GM12875 (cell line): ENCODE data around the gene REEP3.

Experiments used
- H3K4me3 ChIP-seq: one replicate; pipeline ENCODE4 v1.5.1; 2011; ENCODE audit warnings: low read depth, low read length, control low read depth
- TF ChIP-seq, protein P1 (sequence below): IDR thresholded peaks from 2 replicates; pipeline ENCODE4 v1.5.1; 2011; ENCODE audit warnings: low read depth, mild to moderate bottlenecking, control low read depth, inconsistent platforms, low read length, moderate library complexity, borderline replicate concordance; ENCODE audit not compliant: insufficient read depth

The REEP3 gene

DNA sequence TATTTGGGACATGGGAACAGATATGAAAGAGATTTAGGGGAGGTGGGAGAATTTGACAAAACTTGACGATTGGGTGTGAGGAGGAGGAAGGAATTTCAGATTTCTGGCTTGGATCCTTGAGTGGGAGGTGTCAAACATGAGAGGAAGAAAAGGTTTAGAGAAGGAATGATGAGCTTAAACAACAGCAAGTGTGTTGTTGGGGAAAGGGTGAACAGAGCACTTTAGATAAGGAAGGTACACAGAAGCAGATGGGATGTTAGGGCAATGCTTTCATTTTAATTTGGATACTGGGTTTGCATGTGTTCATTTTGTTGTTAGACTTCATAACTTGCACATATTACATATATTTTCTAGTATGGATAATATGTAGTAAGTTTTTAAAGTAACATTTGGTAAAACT lies 23.2 kb downstream of the REEP3 start:
- TF ChIP-seq, protein P1, sequence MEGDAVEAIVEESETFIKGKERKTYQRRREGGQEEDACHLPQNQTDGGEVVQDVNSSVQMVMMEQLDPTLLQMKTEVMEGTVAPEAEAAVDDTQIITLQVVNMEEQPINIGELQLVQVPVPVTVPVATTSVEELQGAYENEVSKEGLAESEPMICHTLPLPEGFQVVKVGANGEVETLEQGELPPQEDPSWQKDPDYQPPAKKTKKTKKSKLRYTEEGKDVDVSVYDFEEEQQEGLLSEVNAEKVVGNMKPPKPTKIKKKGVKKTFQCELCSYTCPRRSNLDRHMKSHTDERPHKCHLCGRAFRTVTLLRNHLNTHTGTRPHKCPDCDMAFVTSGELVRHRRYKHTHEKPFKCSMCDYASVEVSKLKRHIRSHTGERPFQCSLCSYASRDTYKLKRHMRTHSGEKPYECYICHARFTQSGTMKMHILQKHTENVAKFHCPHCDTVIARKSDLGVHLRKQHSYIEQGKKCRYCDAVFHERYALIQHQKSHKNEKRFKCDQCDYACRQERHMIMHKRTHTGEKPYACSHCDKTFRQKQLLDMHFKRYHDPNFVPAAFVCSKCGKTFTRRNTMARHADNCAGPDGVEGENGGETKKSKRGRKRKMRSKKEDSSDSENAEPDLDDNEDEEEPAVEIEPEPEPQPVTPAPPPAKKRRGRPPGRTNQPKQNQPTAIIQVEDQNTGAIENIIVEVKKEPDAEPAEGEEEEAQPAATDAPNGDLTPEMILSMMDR = no peak
- H3K4me3 ChIP-seq = no peak overlapping the region

DNA sequence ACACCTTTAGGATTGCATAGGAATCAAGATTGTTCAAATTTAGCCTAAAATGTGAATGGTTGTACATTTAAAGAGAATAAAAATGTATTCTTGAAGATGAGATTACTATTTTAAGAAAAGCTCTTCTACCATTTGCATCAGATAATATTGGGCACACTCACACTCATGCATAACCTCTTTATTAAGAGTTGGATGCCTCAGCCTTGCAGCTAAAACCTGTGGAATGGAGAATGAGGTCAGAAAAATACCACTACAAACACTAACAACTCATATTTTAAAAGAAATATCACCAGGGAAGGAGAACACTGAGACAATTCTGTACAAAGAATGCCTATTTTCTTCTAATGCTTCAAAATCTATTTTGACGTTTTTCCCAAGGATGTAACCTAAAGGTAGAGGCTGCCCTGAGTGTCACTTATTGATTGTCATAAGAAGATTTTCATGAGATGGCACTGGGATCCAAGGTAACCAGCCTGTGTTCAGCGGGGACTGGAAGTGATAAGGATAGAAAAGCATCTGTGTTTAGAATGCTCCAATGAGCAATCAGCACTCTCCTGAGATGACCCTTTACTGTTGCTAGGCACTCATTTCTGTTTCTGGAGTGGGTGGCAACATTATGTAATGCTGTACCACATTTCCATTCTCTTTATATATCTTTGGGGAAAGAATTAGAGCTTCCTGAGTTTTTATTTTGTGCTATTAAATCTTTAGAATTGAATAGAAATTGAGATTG lies 26.6 kb downstream of the REEP3 start:
- TF ChIP-seq, protein P1 = no peak

DNA sequence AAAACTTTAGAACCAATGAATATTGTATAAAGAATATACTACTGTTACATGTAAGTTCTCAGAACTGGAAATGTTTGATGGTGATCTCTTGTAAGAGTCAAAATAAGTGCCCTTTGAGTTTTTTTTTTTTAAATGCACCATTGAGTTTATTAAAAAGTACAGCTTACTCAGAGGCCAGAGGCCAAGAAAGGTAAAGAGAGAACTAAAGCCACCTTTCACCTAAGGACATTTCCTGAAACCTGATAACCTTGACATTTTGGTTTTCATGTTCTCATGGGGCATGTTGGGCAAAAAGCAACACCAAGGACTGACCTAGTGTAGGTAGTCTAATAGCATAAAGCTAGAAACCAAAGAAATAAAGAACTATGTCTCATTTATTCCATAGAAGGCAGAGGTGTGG lies 27.7 kb downstream of the REEP3 start:
- TF ChIP-seq, protein P1 = no peak
- H3K4me3 ChIP-seq = no peak overlapping the region

More for the DNA sequence above, 26.6 kb downstream of the REEP3 start:
- no peak overlapping the region for H3K4me3 ChIP-seq

DNA sequence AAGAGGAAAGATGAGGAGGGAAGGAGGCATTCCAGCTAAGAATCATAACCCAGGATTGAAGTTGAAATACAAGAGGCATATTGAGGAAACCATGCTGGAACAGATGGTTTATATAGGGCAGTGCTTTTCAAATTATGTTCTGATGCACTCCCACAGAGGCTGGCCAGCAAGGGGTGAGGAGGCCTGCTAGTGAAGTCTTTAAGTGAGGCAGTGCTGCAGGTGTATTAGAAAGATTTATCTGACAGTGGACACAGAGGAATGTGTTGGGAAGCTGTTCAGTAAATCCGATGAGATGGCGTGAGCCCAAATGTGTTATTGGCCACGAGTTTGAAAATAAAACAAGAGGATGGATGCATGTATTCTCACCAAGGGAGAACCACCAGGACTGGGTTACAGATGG lies 28.6 kb downstream of the REEP3 start:
- TF ChIP-seq, protein P1 = no peak
- no peak overlapping the region for H3K4me3 ChIP-seq

DNA sequence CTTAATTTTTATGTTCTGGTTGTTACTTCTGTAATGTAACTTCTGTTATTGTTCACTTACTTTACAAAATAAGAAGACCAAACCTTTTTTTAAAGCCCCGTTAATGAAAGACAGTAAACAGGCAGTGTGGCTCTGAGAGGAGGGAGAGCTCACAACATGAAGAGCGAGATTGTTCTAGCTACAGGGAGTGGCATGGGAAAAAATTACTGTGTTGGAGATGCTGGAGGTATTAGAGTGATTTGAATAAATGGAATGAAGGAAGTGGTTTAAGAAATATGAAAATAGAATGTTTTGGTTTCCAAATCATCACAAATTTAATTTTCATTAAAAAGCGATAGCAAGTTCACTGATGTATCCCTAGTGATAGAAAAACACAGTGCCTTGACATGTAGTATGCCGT lies 31.8 kb downstream of the REEP3 start:
- TF ChIP-seq, protein P1 = no peak
- no peak overlapping the region for H3K4me3 ChIP-seq

DNA sequence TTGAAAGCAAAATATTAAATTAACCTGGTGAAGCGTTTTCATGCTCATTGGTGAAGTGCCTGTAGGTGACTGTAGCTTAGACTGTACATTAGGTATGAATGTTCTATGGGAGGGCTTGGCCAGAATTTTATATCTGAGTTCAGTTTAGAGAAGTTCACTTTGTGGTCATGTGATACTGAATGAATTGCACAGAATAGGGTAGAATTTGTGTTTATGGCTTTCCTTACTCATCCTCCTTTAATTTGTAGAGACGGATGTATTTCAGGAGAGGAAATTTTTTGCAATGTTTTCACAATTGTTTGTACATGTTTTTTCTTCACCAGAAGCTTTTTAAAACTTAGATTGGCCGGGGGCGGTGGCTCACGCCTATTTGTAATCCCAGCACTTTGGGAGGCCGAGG lies 32.3 kb downstream of the REEP3 start:
- no peak overlapping the region for H3K4me3 ChIP-seq
- TF ChIP-seq, protein P1 = no peak

DNA sequence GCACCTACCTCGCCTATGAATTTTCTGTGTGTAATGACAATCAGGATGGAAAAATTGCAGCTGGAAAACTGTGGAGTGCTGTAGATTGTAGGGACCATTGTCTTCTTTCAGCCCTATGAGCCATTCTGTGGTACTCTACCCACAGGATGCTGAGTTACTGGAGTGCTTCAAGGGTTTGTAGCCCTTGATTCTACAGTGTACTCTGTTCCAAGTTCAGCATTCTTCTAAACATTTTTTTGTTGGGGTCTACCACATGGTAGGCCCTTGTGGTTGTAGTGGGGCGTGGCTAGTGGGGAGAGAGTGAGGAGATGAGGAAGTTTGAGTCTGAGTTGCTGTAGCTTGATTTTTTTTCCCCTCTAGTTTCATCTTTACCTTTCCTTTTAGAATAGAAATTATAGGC lies 33.5 kb downstream of the REEP3 start:
- TF ChIP-seq, protein P1 = no peak
- no peak overlapping the region for H3K4me3 ChIP-seq
